D721Med (cell line): Measurements from ENCODE around the gene SNX33.

Experiments used
- DNase-seq: peaks from one replicate; pipeline ENCODE4 v3.0.0; 2011; ENCODE audit warnings: low spot score; ENCODE audit not compliant: insufficient read length
- FAIRE-seq: peaks from 2 replicates; lab custom pipeline; 2011; peaks lifted over from hg19 to GRCh38; lab: Jason Lieb, UNC
- TF ChIP-seq, protein P1 (sequence below): IDR thresholded peaks from 2 replicates; pipeline ENCODE4 v1.5.1; 2012; ENCODE audit warnings: mild to moderate bottlenecking, control low read depth; ENCODE audit not compliant: insufficient read depth; ENCODE audit errors: missing control alignments

The SNX33 gene

GRCh38 chr15:75663931-75664421, 16.3 kb downstream of the SNX33 start:
- no peak for FAIRE-seq
- DNase-seq = no peak
- TF ChIP-seq, protein P1, sequence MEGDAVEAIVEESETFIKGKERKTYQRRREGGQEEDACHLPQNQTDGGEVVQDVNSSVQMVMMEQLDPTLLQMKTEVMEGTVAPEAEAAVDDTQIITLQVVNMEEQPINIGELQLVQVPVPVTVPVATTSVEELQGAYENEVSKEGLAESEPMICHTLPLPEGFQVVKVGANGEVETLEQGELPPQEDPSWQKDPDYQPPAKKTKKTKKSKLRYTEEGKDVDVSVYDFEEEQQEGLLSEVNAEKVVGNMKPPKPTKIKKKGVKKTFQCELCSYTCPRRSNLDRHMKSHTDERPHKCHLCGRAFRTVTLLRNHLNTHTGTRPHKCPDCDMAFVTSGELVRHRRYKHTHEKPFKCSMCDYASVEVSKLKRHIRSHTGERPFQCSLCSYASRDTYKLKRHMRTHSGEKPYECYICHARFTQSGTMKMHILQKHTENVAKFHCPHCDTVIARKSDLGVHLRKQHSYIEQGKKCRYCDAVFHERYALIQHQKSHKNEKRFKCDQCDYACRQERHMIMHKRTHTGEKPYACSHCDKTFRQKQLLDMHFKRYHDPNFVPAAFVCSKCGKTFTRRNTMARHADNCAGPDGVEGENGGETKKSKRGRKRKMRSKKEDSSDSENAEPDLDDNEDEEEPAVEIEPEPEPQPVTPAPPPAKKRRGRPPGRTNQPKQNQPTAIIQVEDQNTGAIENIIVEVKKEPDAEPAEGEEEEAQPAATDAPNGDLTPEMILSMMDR = no peak

DNA sequence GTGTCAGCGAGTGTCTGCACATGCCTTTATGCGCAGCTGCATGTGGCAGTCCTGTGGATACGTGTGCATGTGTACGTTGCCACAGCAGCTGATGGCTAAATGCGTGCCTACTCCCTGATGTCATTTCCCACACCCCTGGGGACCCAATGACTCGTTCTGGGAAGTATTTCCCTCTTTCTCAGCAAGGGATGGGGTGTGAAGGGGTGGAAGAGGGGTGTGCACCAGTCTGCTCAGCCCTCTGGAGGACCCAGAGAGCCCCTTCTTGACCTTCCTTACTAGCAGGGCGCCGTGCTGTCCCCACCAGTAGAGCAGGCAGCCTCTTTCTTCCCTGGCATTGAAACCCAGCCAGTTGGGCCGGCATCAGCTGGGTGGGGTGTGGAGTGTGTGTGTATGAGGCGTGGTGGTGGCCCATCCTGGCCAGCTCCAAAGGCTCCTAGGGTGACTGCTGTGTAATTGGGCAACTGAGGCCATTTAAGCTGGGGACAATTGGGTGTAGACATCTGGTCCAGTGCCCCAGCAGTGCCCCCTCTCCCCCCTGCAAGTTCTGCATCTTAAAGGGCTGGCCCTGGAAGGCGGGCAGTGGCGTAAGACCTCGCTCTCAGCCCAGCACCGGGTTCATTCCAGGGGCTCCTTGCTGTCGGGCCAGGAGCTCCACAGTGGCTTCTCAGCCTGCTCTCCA, 19.2 kb downstream of the SNX33 start:
- TF ChIP-seq, protein P1 = no peak
- FAIRE-seq (no peak), DNase-seq (no peak)

DNA sequence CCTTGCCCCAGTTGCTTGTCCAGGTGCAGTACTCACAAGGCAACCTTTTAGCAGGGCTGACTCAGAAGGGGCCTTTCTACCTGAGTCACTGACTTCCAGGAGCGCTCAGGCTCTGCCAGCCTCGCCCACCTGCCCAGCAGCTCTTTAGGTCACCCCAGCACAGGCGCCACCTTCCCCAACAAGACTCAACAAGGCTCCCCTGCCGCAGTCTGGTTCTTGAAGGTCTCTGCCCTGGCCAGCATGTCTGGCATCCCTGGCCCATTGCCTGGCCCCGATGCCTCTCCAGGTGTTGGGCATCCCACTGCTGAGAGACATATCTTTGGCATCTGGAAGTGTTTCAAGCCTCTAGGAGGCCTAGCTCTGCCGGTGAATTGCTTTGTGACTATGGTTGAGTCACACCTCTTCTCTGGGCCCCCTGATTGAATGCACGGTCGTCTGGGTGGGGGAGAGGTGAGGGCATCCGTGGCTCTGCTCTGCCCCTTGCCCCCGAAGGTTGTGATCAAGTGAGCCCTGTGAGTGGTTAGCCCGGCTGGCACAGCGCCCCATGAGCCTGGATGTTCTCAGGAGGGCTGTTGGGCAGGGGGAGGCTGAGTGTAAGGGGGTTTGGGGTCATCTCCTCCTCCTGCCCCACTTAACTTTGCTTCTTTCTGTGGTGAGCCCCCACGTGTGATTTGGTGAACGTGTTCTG, 21.6 kb downstream of the SNX33 start:
- DNase-seq (no peak), FAIRE-seq (no peak)
- TF ChIP-seq, protein P1 = no peak

- TF ChIP-seq, protein P1 = no peak
- DNase-seq = no peak
- no peak for FAIRE-seq
Measured at GRCh38 chr15:75669879-75670212, 22.1 kb downstream of the SNX33 start.

- TF ChIP-seq, protein P1 = no peak
- no peak for FAIRE-seq
- no peak for DNase-seq
Measured at GRCh38 chr15:75671730-75672602, 24.3 kb downstream of the SNX33 start.

GRCh38 chr15:75672646-75673425, 25.1 kb downstream of the SNX33 start:
- FAIRE-seq (no peak), DNase-seq (no peak)
- TF ChIP-seq, protein P1 = no peak
